HG03066 (cell line): ENCODE data around the gene KRT15.

Source experiments
- ATAC-seq: cut with Tn5 transposase; IDR thresholded peaks from one replicate; pipeline ENCODE4 v1.9.1; 2021; ENCODE audit warnings: low read depth; ENCODE audit not compliant: unreplicated experiment

The KRT15 gene

DNA sequence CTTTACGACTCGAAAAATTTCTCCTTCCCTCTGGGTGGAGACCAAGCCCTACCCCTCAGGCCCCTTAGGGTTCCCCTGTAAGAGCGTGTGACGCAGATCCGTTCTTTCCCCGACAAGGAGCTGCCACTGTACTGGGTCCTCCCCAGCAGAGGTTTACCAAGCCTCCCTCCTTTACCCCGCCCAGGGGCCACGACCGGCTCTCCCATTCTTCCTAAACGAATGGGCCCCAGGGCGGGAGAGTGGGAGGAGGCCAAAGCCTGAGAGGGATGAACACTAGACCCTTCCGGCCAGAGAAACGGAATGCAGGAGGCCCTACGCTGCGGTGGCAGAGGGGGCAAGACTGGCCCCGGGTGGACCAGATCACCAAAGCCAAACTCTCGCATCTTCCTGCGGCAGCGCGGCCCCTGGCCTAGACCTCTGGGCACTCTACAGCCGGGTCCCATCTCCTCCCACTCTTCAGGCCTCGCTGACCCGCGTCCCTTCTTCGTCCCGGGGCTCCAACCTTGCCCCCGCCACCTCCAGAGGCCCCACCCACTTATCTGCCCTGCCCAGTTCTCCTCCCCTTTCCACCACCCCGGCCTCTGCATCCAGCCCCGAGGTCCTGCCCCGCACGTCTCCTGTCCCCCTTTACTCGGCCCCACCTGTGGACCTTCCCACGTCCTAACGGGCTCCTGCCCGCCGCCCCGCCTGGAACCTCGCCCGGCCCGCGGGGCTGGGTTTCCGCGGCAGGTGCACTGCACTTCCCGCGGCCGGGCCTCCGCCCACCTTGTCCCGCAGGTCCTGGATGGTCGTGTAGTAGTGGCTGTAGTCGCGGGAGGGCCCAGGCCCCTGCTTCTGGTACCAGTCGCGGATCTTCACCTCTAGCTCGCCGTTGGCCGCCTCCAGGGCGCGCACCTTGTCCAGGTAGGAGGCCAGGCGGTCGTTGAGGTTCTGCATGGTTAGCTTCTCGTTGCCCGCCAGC, 8.7 kb upstream of the KRT15 start:
- ATAC-seq = no peak

- no peak for ATAC-seq
Measured at GRCh38 chr17:41524261-41524660, 5.6 kb upstream of the KRT15 start.

DNA sequence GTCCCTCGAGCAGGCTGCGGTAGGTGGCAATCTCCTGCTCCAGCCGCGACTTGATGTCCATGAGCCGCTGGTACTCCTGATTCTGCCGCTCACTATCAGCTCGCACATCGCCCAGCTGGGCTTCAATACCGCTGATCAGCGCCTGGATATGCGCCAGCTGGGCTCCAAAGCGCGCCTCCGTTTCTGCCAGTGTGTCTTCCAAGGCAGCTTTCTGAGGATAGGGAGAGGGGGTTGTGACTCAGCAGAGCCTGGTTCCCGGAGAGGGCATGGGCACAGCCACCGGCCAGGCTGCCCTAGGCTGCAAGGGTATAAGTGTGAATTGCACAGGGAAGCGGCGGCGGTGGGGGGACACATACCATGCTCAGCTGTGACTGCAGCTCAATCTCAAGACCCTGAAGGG, 5.1 kb upstream of the KRT15 start:
- ATAC-seq = no peak

- no peak for ATAC-seq
Measured at GRCh38 chr17:41523225-41523593, 4.5 kb upstream of the KRT15 start.

DNA sequence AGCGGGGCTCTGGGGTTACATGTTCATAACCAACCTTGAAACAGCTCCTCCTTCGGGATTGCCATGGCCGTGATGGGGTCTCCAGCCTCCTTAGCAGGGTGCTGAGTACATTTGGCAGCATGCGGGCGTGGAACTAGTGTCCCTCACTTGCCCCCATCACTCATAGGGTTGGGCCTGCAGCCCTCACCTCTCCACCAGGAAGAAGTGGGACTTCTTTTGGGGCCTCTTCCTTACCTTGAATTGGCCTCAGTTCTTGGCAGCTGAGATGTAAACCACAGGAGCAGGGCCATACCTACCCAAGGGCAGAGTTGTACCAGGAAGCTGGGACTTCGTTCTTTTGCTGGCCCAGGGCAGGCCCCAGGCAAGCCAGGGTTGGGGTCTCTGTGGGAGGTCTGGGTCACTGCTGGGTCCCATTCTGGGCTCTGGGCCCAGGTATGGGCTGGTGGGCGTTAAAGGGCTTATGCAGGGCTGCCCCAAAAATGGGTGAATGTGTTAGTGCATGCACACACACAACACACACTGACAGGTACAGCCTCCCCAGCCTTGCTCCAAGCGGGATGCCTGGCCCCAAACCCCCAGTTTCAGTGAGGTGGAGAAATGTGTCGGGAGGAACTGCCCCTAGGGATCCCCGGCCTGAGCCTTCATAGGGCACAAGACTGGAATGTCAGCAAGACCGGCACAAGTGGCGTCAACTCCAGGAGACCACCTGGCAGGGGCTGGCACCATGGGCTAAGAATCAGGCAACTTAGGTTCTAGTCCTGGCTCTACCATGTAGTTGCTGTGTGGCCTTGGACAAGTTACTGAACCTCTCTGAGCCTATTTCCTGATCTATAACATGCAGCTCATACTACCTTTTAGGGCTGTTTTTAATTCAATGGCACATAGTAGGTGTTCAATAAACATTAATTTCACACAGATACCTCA, 3.9 kb upstream of the KRT15 start:
- no peak for ATAC-seq

GRCh38 chr17:41521574-41522261, 3.0 kb upstream of the KRT15 start:
- no peak for ATAC-seq

DNA sequence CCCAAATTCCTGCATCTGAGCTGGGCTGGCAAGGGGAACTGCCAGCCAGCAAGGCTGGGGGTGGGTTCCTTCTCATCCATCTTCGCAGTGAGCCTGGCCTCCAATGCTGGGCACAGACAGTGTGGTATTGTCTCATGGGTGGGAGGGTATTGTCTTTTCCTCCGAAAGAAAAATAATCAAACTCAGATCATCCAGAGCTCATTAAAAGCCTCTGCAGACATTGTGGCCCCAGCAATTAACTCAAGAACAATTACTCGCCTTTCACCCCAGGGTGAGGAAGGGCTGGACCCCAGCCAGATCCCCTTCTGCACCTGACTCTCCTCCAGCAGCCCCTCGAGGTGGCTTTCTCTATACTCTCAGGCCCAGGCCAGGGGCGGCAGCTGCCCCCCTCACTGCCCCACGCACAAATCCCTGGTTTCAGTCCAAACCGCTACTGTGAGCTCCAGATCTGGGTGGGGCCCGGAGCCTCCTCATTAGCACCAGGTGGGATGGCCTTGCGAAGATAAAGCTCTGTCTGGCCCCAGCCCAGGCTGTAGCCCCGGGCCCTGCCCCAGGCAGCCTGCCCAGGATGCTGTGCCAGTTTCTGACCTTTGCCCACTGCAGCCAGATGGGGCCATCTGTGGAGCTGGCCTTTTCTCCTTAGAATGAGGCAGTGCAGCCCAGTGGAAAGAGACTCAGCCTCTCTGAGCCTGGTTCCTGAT, 2.3 kb upstream of the KRT15 start:
- no peak for ATAC-seq

- ATAC-seq = no peak
Measured at GRCh38 chr17:41519501-41520224, 973 bp upstream of the KRT15 start.

DNA sequence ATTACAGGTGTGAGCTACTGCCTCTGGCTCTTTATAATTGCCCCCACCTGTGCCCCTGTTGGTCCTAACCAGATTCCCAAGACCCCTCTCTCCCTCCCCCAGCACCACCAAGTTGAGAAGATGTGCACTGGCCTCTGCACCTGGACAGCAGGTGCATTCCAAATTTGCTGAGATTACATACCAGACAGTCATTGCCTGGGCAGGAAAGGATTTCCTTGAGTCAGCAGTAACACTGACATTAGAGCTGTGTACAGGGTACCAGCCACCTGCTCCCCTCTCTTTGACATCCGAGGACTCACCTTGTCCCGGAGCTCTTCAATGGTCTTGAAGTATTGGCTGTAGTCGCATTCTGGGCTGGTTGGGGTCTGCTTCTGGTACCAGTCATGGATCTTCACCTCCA, 659 bp downstream of the KRT15 start:
- ATAC-seq = no peak

- no peak for ATAC-seq
Measured at GRCh38 chr17:41516830-41517283, 1.8 kb downstream of the KRT15 start.

DNA sequence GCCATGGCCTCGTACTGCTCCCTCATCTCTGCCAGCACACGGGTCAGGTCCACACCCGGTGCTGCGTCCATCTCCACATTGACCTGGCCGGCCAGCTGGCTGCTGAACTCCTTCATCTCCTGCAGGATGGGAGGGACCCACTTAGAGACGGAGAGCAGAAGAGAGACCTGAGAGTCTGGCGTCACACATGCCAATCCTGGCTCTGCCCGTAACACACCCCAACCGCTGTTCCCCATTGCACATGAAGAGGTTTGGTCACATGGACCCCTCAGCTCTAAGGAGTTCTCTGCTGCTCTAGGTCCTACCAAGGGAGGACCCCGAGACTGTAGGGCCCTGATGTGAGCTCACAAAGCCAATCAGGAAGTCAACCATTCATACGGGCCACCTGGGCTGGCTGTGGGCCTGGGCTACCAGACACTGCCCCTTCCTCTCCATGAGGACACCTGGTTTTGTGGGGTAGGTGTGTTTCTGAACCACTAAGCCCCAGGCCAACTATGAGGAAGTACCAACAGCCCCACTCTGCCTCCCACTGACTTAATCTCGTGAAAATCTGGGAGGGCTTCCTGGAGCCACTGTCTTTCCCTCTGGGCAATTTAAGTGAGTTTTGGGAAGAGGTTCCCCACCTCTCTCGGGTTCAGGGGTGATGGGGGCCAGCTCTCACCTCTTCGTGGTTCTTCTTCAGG, 2.4 kb downstream of the KRT15 start:
- no peak for ATAC-seq

DNA sequence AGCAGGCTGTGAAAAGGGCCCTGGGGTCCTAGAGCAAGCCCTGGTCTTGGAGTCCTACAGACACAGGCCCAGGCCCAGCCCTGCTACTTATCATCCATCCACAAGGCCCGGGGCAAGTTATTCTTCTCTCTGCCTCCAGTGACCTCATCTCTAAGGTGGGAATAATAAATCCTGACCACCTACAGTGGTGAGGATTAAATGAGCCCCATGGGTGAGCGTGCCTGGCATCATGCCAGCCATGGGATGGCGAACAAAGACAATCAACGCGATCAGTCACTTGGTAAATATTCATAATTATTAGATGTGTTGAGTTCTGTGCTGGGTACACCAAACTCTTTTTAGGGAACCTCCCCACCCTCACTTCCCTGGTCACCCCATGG, 5.5 kb downstream of the KRT15 start:
- ATAC-seq = no peak

DNA sequence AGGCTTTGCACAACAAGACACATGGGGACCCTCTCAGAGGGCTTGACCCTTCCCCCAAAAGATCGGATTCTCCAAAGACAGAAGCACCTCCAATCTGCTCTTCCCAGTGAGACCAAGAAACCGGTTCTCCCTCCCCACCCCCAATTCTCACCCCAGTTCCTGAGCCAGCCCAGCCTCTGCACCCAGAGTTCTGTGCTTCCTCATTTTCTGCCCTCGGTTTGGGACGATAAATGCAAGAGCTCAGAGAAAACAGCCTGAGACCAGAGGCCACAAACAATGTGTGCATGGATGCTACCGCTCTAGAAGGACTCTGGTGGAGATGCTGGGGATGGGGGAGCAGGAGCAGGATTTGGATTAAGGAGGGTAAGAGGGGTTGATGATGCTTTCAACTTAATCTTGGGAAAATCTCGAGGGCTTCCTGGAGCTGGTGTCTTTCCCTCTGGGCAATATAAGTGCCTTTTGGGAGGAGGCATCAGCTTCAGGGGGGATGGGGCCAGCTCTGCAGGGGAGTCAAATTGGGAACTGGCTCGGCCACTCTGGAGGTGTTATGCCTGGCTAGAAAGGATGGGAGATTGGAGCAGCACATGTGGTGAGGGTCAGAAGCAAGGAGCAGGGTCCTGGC, 6.0 kb downstream of the KRT15 start:
- ATAC-seq = no peak

DNA sequence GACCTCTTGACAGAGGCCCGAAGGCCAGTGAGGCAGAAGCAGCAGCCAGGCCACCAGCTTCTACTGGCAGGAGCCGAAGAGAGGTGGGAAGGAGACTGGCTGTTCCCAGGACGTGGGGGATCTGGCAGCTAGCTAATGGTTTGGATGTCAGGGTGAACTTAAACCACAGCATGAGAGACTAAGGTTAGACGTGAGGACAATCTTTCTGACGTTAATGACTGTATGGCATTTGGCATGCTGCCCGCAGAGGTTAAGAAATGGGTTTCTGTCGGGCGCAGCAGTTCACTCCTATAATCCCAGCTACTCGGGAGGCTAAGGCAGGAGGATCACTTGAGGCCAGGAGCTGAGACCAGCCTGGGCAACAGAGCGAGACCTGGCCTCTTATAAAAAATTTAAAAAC, 7.0 kb downstream of the KRT15 start:
- no peak for ATAC-seq

DNA sequence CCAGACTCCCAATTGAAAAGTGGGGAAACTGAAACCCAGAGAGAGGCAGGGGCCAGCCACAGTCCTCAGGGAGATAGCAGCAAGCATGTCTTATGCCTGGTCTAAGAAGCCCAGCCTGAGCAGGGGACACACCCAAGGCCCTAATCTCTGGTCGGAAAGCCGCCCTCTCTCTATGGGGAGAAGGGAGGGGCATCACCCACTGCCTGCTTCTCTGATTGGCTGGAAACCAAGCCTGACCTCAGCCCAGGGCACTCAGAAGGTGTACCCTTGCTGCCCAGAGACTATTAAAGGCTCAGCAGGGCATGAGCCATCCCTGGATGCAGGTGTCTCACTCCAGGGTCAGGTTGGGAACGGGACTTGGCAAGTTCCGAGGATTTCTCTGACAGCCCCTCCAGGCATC, 7.6 kb downstream of the KRT15 start:
- no peak for ATAC-seq

DNA sequence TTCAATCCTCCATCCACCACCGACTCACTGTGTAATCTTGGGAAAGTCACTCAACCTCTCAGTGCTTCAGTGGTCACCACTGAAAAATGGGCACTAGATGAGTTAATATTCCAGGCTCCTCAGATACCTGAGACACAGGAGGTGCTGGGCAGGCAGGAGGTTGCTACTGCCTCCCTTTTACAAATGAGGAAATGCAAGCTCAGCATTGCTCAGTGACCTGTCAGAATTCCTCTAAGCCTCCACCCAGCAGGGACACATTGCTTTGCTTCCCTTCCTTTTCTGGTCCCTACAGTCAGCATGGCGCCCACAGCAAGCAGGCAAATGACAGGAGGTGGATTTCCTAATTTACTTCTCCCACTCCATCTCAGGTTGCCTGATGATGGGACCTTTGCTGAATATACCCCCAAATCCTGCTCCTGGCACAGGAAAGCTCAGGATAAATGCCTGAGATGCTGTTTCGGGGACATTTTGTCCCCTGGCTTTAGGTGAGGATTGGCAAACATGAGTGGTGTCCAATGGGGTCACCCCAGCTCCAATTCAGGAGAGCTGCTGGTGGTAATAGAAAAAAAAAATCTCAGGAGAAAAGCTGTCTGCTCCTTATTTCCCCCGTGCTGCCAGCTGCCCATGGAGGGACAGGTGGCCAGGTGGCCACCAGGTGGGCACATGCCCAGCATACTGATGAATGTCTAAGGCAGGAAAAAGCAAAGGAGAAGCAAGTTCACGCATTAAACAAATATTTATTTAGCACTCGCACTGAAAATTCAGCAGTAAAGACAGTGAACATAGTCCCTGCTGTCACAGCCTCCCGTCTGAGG, 8.2 kb downstream of the KRT15 start:
- no peak for ATAC-seq

DNA sequence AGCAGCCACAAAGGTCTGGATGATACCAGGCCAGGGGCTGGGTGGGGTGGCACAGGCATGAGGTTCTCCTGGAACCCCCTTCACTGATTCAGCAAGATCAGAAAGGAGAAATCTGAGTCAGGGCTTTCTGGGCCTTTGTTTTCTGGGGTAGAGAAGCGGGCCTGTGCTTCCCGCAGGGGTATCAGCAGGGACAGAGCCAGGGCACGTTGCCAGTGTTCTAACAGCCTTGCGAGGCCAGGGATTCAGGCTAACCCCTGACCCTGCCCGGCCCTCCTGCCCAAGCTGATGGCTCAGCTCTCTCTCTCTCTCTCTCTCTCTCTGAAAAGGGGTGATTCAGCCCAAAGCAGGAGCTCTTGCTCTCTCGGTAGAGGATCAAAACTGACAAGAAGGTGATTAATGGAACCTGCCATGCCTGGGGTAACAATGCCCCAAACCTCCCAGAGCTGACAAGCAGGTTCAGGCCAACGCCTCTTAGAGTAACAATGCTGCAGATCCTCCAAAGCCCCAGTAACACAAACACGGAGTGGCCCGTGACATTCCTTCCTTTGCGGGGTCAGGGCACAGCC, 11.3 kb downstream of the KRT15 start:
- no peak for ATAC-seq
